Activated CD8-positive, alpha-beta T cell treated with anti-CD3 and anti-CD28 coated beads for 36 hours (primary cell): ENCODE measurements around the gene UBE2S. TPM values are rescaled to one million over a fixed set of nuclear protein-coding genes. Genes with fewer than 3 reads are reported as not detected.

Experiments used
- ATAC-seq: fragments of 200-7000 bp; cut with Tn5 transposase; one replicate; pipeline ENCODE4 v1.10.0; 2021; ENCODE audit warnings: mild to moderate bottlenecking, moderate library complexity
- CTCF ChIA-PET: fragments of 350-600 bp; sonication (Branson Sonifier 250); formaldehyde crosslinking; loops from one replicate; lab custom pipeline; 2021; ENCODE audit warnings: antibody characterized with exemption; lab: Charles Lee
- POLR2A ChIA-PET: fragments of 350-600 bp; sonication (Branson Sonifier 250); formaldehyde crosslinking; loops from one replicate; lab custom pipeline; 2021; ENCODE audit warnings: antibody characterized with exemption; lab: Charles Lee
- DNase-seq: peaks from one replicate; pipeline ENCODE4 v3.0.0-alpha.2; 2020
- H3K27ac Mint-ChIP-seq: one replicate; pipeline ENCODE4 v1.8.0; 2021; ENCODE audit warnings: mild to moderate bottlenecking, mixed read lengths
- H3K27me3 Mint-ChIP-seq: one replicate; pipeline ENCODE4 v1.8.0; 2021; ENCODE audit warnings: mixed read lengths
- H3K36me3 Mint-ChIP-seq: one replicate; pipeline ENCODE4 v1.8.0; 2021; ENCODE audit warnings: low read depth, mixed read lengths
- H3K4me1 Mint-ChIP-seq: one replicate; pipeline ENCODE4 v1.8.0; 2021; ENCODE audit warnings: low read depth, mixed read lengths
- H3K4me3 Mint-ChIP-seq: one replicate; pipeline ENCODE4 v1.8.0; 2021; ENCODE audit warnings: mild to moderate bottlenecking, moderate library complexity, mixed read lengths
- H3K9me3 Mint-ChIP-seq: one replicate; pipeline ENCODE4 v1.8.0; 2021; ENCODE audit warnings: mixed read lengths
- intact Hi-C: fragments of 100-400 bp; cut with micrococcal nuclease; formaldehyde crosslinking; loops from one replicate; pipeline ENCODE4 v1.10.0; 2022
- total RNA-seq, 2 experiments: library from RNA; stranded (reverse); gene quantifications; one replicate each; pipeline ENCODE4 v1.2.3, GENCODE V29; 2021
- TF ChIP-seq, protein P1 (sequence below): fragments of 200-600 bp; IDR thresholded peaks from one replicate; pipeline ENCODE4 v1.8.0; 2022; ENCODE audit warnings: antibody characterized with exemption, mild to moderate bottlenecking

The UBE2S gene
- total RNA-seq, 2 experiments from 2014 or later, result 229 to 241 TPM

DNA sequence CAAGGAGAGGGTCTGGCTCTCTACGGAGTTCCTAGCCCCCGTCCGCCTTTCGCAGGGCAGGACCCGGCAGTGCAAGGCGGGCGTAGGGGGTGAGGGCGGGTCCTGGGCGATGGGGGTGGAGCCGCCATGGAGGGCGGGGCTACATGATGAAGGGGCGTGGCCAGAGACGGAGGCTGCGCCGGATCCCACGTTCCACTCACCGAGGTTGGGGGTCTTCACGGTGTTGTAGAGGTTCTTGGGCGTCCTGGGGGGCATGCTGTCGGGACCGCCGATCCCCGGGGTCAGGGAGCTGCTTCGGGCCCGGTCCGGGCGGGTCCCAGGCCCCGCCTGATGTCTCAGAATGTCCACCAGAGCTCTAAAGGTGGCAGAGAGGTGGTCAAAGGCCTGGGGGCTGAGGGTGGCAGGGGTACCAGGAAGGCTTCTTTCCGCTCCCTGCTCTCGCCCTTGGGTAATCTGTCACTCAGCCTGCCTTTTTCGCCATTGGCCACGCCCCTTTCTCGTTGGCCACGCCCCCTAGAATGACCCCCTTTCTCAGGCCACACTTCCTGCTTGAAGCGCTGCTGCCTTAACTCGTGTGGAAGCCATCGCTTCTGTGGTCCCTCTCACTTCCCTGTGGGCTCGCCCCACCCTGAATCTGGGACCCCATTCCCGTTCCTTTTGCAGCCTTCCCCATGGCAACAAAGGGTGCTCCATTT is 33.0 kb upstream of the UBE2S start:
- Mint-ChIP-seq H3K4me1 (peaks cover 14% of the 10 kb centered on the region), H3K36me3 (no peaks in the 10 kb centered on the region), H3K27ac (no peak overlapping the region), H3K4me3 (no peak overlapping the region), H3K9me3 (no peaks in the 10 kb centered on the region), H3K27me3 (peaks cover 62% of the 10 kb centered on the region)
- ATAC-seq (peak; percentile 71), DNase-seq (peak; percentile 45)
- POLR2A ChIA-PET, result no interaction called here
- CTCF ChIA-PET, result no interaction called here
- TF ChIP-seq, protein P1, sequence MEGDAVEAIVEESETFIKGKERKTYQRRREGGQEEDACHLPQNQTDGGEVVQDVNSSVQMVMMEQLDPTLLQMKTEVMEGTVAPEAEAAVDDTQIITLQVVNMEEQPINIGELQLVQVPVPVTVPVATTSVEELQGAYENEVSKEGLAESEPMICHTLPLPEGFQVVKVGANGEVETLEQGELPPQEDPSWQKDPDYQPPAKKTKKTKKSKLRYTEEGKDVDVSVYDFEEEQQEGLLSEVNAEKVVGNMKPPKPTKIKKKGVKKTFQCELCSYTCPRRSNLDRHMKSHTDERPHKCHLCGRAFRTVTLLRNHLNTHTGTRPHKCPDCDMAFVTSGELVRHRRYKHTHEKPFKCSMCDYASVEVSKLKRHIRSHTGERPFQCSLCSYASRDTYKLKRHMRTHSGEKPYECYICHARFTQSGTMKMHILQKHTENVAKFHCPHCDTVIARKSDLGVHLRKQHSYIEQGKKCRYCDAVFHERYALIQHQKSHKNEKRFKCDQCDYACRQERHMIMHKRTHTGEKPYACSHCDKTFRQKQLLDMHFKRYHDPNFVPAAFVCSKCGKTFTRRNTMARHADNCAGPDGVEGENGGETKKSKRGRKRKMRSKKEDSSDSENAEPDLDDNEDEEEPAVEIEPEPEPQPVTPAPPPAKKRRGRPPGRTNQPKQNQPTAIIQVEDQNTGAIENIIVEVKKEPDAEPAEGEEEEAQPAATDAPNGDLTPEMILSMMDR, result no peak
- intact Hi-C loops, result no loop called here

DNA sequence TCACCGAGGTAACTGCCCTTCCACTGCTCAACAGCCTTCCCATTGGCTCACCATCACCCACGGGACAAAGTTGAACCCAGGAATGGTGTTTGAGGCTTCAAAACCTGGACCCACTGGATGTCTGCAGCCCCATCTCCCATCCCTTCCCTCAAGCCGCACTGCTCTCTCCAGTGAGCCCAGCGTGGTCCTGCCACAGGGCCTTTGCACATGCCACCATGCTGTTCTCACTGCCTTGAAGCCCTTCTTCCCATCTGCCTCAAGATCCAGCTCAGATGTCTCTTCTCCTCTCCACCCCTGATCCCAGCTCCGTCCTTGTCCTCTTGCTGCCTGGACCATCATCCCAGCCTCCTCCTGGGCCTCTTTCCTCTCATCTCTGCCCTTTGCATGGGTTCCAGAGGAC is 31.5 kb upstream of the UBE2S start:
- POLR2A ChIA-PET, result no interaction called here
- no peaks in the 10 kb centered on the region for H3K9me3 Mint-ChIP-seq
- intact Hi-C loops, result no loop called here
- peaks cover 53% of the 10 kb centered on the region for H3K27me3 Mint-ChIP-seq
- peaks cover 14% of the 10 kb centered on the region for H3K4me1 Mint-ChIP-seq
- ATAC-seq (no peak), DNase-seq (no peak)
- H3K36me3 Mint-ChIP-seq, result no peaks in the 10 kb centered on the region
- CTCF ChIA-PET, result no interaction called here
- H3K4me3 Mint-ChIP-seq, result no peak overlapping the region
- no peak overlapping the region for H3K27ac Mint-ChIP-seq
- TF ChIP-seq, protein P1, result no peak

DNA sequence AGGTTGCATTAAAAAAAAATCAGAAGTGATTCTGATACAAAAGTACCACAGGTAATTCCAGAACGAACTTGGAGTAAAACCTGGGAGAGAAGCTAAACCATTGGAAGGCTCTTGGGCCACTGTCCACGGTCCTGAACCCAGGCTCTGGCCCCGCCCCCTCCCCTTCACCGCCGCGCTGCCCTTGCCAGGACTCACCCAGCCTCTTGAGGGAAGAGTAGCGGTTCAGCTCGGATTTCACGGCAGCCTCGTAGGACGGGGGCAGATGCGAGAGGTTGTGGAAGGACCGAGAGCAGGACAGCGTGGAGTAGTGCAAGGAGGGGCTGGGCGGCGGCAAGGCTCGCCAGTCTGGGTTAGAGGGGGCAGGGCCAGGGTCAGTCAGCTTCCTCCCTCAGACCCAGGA is 29.8 kb upstream of the UBE2S start:
- Mint-ChIP-seq H3K4me1 (peaks cover 14% of the 10 kb centered on the region), H3K27me3 (peaks cover 46% of the 10 kb centered on the region), H3K36me3 (no peaks in the 10 kb centered on the region), H3K4me3 (no peak overlapping the region), H3K9me3 (no peaks in the 10 kb centered on the region), H3K27ac (no peak overlapping the region)
- ATAC-seq (no peak), DNase-seq (peak; percentile 50)
- TF ChIP-seq, protein P1, result no peak
- CTCF ChIA-PET, result interaction anchor here (1.0 to 2.0 kb wide), 2 partner anchors 16 to 30 kb away, joined by 3 to 8 read pairs; no protein-coding TSS in a partner anchor
- intact Hi-C loops, result no loop called here
- POLR2A ChIA-PET, result interaction anchor here (0.9 to 1.1 kb wide), 3 partner anchors 9 to 181 kb away, joined by 3 read pairs; no protein-coding TSS in a partner anchor

DNA sequence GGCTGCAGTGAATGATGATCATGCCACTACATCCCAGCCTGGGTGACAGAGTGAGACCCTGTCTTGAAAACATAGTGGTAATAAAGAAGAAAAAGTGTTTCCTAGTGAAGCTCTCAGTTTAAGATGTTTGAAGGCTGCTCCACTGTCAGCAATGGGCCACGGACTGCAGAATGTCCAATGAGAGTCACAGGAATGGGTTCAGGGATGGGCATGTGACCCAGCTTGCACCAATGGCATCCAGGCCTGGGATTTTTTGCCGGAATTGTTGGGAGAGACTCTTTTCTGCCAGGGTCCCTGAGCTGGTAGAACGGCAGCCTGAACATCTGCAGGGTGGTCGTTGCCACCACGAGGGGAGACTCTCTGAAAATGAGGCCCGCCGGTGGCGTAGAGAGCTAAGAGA is 29.3 kb upstream of the UBE2S start:
- intact Hi-C loops, result no loop called here
- ChIA-PET POLR2A (interaction anchor here (0.9 to 1.1 kb wide), 3 partner anchors 10 to 181 kb away, joined by 3 read pairs; no protein-coding TSS in a partner anchor), CTCF (interaction anchor here (0.8 to 2.0 kb wide), 3 partner anchors 17 to 196 kb away, joined by 3 to 8 read pairs (median 3); no protein-coding TSS in a partner anchor)
- Mint-ChIP-seq H3K4me1 (peaks cover 12% of the 10 kb centered on the region), H3K4me3 (no peak overlapping the region), H3K27me3 (peaks cover 47% of the 10 kb centered on the region), H3K27ac (no peak overlapping the region), H3K9me3 (no peaks in the 10 kb centered on the region), H3K36me3 (no peaks in the 10 kb centered on the region)
- TF ChIP-seq, protein P1, result no peak
- ATAC-seq (no peak), DNase-seq (no peak)

DNA sequence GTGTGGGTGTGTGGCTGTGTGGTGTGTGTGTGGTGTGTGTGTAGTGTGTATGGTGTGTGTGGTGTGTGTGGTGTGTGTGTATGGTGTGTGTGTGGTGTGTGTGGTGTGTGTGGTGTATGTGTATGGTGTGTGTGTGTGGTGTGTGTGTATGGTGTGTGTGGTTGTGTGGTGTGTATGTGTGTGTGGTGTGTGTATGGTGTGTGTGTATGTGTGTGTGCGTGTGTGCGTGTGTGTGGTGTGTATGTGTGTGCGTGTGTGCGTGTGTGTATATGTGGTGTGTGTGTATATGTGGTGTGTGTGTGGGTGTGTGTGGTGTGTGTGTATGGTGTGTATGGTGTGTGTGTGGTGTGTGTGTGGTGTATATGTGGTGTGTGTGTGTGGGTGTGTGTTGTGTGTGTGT is 27.4 kb upstream of the UBE2S start:
- ChIA-PET CTCF (no interaction called here), POLR2A (no interaction called here)
- Mint-ChIP-seq H3K4me3 (no peak overlapping the region), H3K27me3 (peaks cover 44% of the 10 kb centered on the region), H3K4me1 (no peaks in the 10 kb centered on the region), H3K36me3 (no peaks in the 10 kb centered on the region), H3K9me3 (no peaks in the 10 kb centered on the region), H3K27ac (no peak overlapping the region)
- DNase-seq, result no peak
- ATAC-seq, result no peak
- TF ChIP-seq, protein P1, result no peak
- intact Hi-C loops, result no loop called here
